Fibroblast of the aortic adventitia (primary cell): ENCODE measurements around the gene PANK4. TPM values are rescaled to one million over a fixed set of nuclear protein-coding genes. Genes with fewer than 3 reads are reported as not detected.

ENCODE experiments used
- DNase-seq: peaks from one replicate; pipeline ENCODE4 v3.0.0-alpha.2; 2010; ENCODE audit warnings: low read depth
- H3K4me3 ChIP-seq: 2 replicates; pipeline ENCODE4 v1.5.1; 2011; ENCODE audit warnings: low read depth, mild to moderate bottlenecking, control low read depth, low read length, moderate library complexity
- CTCF ChIP-seq: IDR thresholded peaks from 2 replicates; pipeline ENCODE4 v1.5.1; 2011; ENCODE audit warnings: mild to moderate bottlenecking, low read length, control low read depth, inconsistent platforms; ENCODE audit not compliant: insufficient read depth
- total RNA-seq: library from RNA; depleted of rRNA; stranded (reverse); fragments of >200 nt; gene quantifications from 2 replicates; pipeline ENCODE4 v1.2.3, GENCODE V29; 2012; ENCODE audit warnings: low replicate concordance

PANK4 gene
- total RNA-seq, 1 donor: 22.8 TPM

DNA sequence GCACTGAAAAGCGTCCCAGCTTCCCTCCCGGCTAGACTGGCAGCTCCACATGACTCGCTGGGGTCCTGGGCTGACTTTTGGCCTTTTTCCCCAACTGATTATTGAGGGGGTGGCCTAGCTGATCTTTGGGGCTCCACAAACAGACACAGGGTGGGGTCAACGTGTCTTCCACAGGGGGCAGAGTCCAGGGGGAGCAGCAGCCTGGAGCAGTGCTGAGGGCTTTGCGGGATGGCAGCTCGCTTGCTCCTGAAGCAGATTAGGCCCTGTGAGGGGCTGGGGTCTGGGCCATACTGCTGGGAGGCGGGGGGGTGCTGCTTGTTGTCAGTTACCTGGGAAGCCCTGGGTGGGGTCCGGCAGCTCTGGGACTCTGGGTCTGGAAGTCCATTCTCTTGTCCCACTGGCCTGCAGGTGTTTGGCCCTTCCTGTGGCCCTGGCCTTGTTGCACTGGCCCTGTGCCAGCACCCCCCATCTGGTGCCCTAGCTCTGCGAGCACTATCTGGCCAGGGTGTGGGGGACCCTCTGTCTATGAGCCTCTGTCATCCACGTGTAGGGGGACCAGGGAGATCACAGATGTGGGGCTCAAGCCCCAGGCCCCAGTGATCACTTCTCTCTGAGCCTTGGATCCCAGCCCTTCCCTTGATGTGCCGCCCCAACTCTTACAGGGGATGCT, 16.0 kb upstream of the PANK4 start:
- DNase-seq: no peak
- no peak for TF ChIP-seq CTCF
- no peak overlapping the region for H3K4me3 ChIP-seq

DNA sequence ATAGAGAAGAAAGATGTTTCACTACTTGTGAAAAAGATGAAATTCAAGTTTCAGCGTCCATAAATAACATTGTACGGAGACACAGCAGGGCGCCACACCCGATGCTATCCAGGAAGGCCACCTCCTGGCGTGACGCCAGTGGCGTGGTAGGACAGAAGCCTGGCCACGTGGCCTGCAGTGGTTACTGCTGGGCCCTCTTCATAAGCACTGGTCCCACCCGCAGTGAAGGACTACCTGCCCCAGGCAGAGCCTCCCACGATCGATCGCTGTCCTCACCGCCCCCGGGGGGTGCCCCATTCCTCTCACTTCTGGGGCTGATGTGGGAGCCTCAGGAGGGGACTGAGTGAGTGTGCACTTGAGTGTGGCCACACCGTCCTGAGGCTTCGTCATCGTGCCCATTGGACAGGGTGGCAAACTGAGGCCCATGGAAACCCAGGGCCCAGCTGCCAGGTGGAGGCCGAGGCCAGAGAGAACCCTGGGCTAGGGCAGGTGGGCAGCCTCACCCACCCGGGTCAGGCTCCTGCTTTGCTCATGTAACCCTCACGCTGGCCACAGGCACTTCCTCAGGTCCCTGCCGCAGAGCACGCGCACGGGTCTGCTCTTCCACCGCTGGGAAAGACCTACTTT, 15.3 kb upstream of the PANK4 start:
- no peak for DNase-seq
- no peak overlapping the region for H3K4me3 ChIP-seq
- TF ChIP-seq CTCF: no peak

DNA sequence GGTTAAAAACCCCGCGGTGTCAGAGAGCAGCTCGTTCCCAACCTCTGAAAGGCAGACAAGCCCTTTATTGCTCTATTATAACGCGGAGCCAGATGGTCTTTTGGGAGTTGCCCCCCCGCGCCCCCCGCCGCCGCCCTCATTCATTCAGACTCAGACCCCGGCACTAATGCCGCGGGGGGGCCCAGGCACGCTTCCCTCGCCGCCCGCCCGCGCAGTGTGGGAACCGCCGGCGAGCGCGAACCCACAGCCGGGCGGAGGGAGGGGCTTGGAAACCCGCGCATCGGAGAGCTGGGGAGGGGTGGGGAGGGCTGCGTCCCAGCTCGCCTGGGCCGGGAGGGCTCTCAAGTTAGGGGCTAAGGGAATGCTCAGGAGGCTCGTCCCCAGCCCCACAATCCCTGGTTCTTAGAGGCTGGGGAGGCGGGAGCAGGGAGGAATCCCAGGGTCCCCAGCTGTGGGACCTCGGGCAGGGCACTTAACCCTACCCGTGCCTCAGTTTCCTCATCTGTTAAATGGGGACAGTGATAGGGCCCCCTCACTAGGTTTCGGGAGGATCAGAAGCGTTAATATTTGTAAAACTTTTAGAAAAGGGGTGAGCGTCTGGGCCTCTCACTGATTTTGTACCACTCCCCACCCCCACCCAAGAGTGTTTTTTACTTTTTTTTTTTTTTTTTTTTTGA, 14.6 kb upstream of the PANK4 start:
- TF ChIP-seq CTCF: no peak
- no peak overlapping the region for H3K4me3 ChIP-seq
- no peak for DNase-seq

GRCh38 chr1:2539312-2539907, 13.0 kb upstream of the PANK4 start:
- no peak for DNase-seq
- no peak for TF ChIP-seq CTCF
- no peak overlapping the region for H3K4me3 ChIP-seq

DNA sequence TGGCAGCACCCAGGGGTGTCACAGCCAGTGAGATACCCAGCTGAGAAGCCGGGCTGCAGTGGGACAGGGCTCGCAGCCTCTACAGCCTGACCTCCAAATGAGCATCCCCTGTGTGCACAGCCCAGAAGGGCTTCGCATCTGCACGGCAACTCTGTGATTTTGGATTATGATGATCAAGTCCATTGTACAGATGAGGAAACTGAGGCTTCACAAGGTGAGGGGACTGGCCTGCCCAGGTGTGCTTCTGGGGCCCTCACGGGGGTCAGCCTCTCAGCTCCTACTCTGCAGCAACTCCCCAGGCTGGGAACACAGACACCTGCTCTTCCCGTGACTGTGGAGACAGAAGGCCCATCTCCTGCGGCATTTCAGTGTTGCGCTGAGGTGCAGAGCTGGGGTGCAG, 12.5 kb upstream of the PANK4 start:
- no peak overlapping the region for H3K4me3 ChIP-seq
- TF ChIP-seq CTCF: no peak
- no peak for DNase-seq

- DNase-seq: no peak
- no peak overlapping the region for H3K4me3 ChIP-seq
- no peak for TF ChIP-seq CTCF
Measured at GRCh38 chr1:2538376-2538775, 12.0 kb upstream of the PANK4 start.
